T-cell (primary cell): ENCODE measurements around the gene ZBTB2. TPM values are rescaled to one million over a fixed set of nuclear protein-coding genes. Genes with fewer than 3 reads are reported as not detected.

Experiments
- ATAC-seq, 4 experiments: fragments of 200-7000 bp in 3 of 4; fragments of 150-1000 bp in 1 of 4; cut with Tn5 transposase; replicated peaks in 1 of 4; 1 replicate in 3 of 4; 2 replicates in 1 of 4; pipeline ENCODE4 v1.10.0; 2021; ENCODE audit warnings: moderate library complexity in 3 of 4, mild to moderate bottlenecking in 2 of 4, moderate number of reproducible peaks in 1 of 4
- CTCF ChIA-PET, 2 donors: fragments of 300-600 bp; sonication (Branson Sonifier 250); formaldehyde crosslinking; loops; one replicate each; lab custom pipeline; 2022; ENCODE audit warnings: antibody characterized with exemption in 2 of 2; lab: Charles Lee
- POLR2A ChIA-PET, 2 donors: fragments of 300-600 bp; sonication (Branson Sonifier 250); formaldehyde crosslinking; loops; one replicate each; lab custom pipeline; 2022; ENCODE audit warnings: antibody characterized with exemption in 2 of 2; lab: Charles Lee
- DNase-seq, 35 experiments: peaks; one replicate each; pipeline versions ENCODE4 v3.0.0 to v3.0.0-alpha.2; 2013 to 2023
- H3K27ac ChIP-seq: one replicate; pipeline ENCODE4 v1.5.1; 2013; ENCODE audit warnings: low read length
- H3K27me3 ChIP-seq, 2 experiments: replicated peaks in 1 of 2; 1 replicate in 1 of 2; 2 replicates in 1 of 2; pipeline versions ENCODE4 v1.6.1 to v1.7.0; 2013; ENCODE audit warnings: low read length in 1 of 2, mixed read lengths in 1 of 2; ENCODE audit not compliant: control insufficient read depth in 2 of 2, insufficient read depth in 2 of 2; ENCODE audit errors: extremely low read depth in 1 of 2
- H3K36me3 ChIP-seq, 2 donors: 1 replicate in 1 of 2; 2 replicates in 1 of 2; pipeline versions ENCODE4 v1.6.1 to v1.7.0; 2013; ENCODE audit warnings: low read length in 1 of 2; ENCODE audit not compliant: control insufficient read depth in 2 of 2, insufficient read depth in 1 of 2; ENCODE audit errors: extremely low read depth in 1 of 2
- H3K4me1 ChIP-seq, 2 experiments: 1 replicate in 1 of 2; 2 replicates in 1 of 2; pipeline versions ENCODE4 v1.6.1 to v1.7.0; 2013; ENCODE audit warnings: low read length in 2 of 2, mixed read lengths in 1 of 2; ENCODE audit not compliant: insufficient read depth in 2 of 2, control insufficient read depth in 1 of 2; ENCODE audit errors: extremely low read depth in 1 of 2
- H3K4me3 ChIP-seq, 2 donors: 1 replicate in 1 of 2; 2 replicates in 1 of 2; pipeline versions ENCODE4 v1.5.1 to v1.7.0; 2013; ENCODE audit warnings: mild to moderate bottlenecking in 2 of 2, low read length in 1 of 2, moderate library complexity in 1 of 2; ENCODE audit not compliant: control insufficient read depth in 1 of 2; ENCODE audit errors: extremely low read depth in 1 of 2
- H3K9me3 ChIP-seq: 2 replicates; pipeline ENCODE4 v1.7.0; 2013
- H3K27ac Mint-ChIP-seq, 2 donors: one replicate each; pipeline ENCODE4 v1.8.0; 2020 to 2021; ENCODE audit warnings: mild to moderate bottlenecking in 2 of 2, mixed read lengths in 2 of 2
- H3K27me3 Mint-ChIP-seq, 2 donors: one replicate each; pipeline ENCODE4 v1.8.0; 2021 to 2022; ENCODE audit warnings: mixed read lengths in 2 of 2
- H3K36me3 Mint-ChIP-seq: one replicate; pipeline ENCODE4 v1.8.0; 2021; ENCODE audit warnings: mixed read lengths
- H3K4me1 Mint-ChIP-seq, 3 donors: one replicate each; pipeline ENCODE4 v1.8.0; 2020 to 2022; ENCODE audit warnings: mixed read lengths in 3 of 3, mild to moderate bottlenecking in 1 of 3
- H3K4me3 Mint-ChIP-seq, 3 donors: one replicate each; pipeline ENCODE4 v1.8.0; 2020 to 2022; ENCODE audit warnings: mild to moderate bottlenecking in 3 of 3, mixed read lengths in 3 of 3, moderate library complexity in 3 of 3
- H3K9me3 Mint-ChIP-seq, 3 donors: one replicate each; pipeline ENCODE4 v1.8.0; 2020 to 2022; ENCODE audit warnings: mixed read lengths in 3 of 3
- WGBS: methylation state at CpG from one replicate; pipeline ENCODE4 v1.1.5; 2013; ENCODE audit warnings: missing lambda C conversion rate; ENCODE audit not compliant: insufficient coverage; 5-methylcytosine and 5-hydroxymethylcytosine counted together
- total RNA-seq, 35 experiments: library from RNA in 6 of 35; stranded (reverse) in 6 of 35; fragments of 120-200 nt in 1 of 35; gene quantifications; one replicate each; pipeline versions ENCODE4 v1.2.1 to v1.2.4 and lab custom pipeline; 2013 to 2026

ZBTB2 gene
- total RNA-seq (10 to 100 TPM; 16.1 to 28.3 (median 27.4) TPM), total RNA-seq (lab: John Stamatoyannopoulos, UW) (29.7 to 109 (median 58.4) reads per million in 29 experiments)
- 30.7 TPM for total RNA-seq (2013)

- H3K9me3 ChIP-seq = no peaks in the 10 kb centered on the region
- no peaks in the 10 kb centered on the region for H3K27me3 Mint-ChIP-seq
- no peaks in the 10 kb centered on the region for H3K27me3 ChIP-seq
- ATAC-seq (peak; percentile 2 to 9 (median 2)), DNase-seq (peak; percentile 34 to 79 (median 57))
- WGBS = 0% methylated on average over 17 of the region's 57 CpGs
- peak within 1 kb of the TSS; percentile 64 to 86 for H3K4me3 ChIP-seq
- no peaks in the 10 kb centered on the region for H3K9me3 Mint-ChIP-seq
- peaks cover 39 to 41% of the 10 kb centered on the region in 2 experiments for H3K4me1 ChIP-seq
- peaks cover 54 to 69% (median 64%) of the 10 kb centered on the region in 3 donors for H3K4me1 Mint-ChIP-seq
- H3K36me3 ChIP-seq = no peaks in the 10 kb centered on the region
- ChIA-PET CTCF (no interaction called here), POLR2A (no interaction called here)
- H3K27ac ChIP-seq = peak within 1 kb of the TSS; percentile 81
- H3K4me3 Mint-ChIP-seq = peak within 1 kb of the TSS; percentile 92 to 97 (median 94)
- peaks cover 6% of the 10 kb centered on the region for H3K36me3 Mint-ChIP-seq
- H3K27ac Mint-ChIP-seq = peak within 1 kb of the TSS; percentile 97 to 99
Measured at GRCh38 chr6:151391471-151392413, at the start of gene ZBTB2. Gene ZBTB2, minus strand, starts transcription at chr6:151391559. Its CDS starts 17,922 bp downstream, at chr6:151373637.

GRCh38 chr6:151440930-151441329, 49.6 kb upstream of the ZBTB2 start:
- Mint-ChIP-seq H3K9me3 (no peaks in the 10 kb centered on the region), H3K27ac (peak overlapping the region in 1 of 2 donors; percentile 16), H3K27me3 (no peaks in the 10 kb centered on the region), H3K4me3 (peak overlapping the region in 1 of 3 donors; percentile 15), H3K36me3 (peaks cover 26% of the 10 kb centered on the region), H3K4me1 (peaks cover 47 to 57% (median 50%) of the 10 kb centered on the region in 3 donors)
- CTCF ChIA-PET = interaction anchor here (0.5 to 2.0 kb wide), 14 partner anchors 8 to 827 kb away, joined by 3 to 9 read pairs (median 4); partner anchors contain the start of gene RMND1 (in 1 of the 2)
- Histone ChIP-seq H3K27ac (no peak overlapping the region), H3K4me3 (no peak overlapping the region), H3K9me3 (no peaks in the 10 kb centered on the region), H3K27me3 (no peaks in the 10 kb centered on the region), H3K4me1 (peaks cover 5 to 6% of the 10 kb centered on the region in 2 experiments), H3K36me3 (peaks cover 0 to 11% of the 10 kb centered on the region in 2 donors)
- WGBS = no CpG with 5 or more reads among the region's 2 CpGs
- ATAC-seq = peak in 1 of 4 experiments; percentile 58
- DNase-seq = peak in 1 of 35 experiments; percentile 64
- POLR2A ChIA-PET = no interaction called here

- Mint-ChIP-seq H3K4me3 (peak overlapping the region in 1 of 3 donors; percentile 15), H3K27me3 (no peaks in the 10 kb centered on the region), H3K9me3 (no peaks in the 10 kb centered on the region), H3K27ac (peak overlapping the region; percentile 16 to 45), H3K36me3 (peaks cover 26% of the 10 kb centered on the region), H3K4me1 (peaks cover 45 to 56% (median 48%) of the 10 kb centered on the region in 3 donors)
- Histone ChIP-seq H3K4me3 (no peak overlapping the region), H3K4me1 (peaks cover 5 to 6% of the 10 kb centered on the region in 2 experiments), H3K27me3 (no peaks in the 10 kb centered on the region), H3K36me3 (peaks cover 0 to 11% of the 10 kb centered on the region in 2 donors), H3K27ac (no peak overlapping the region), H3K9me3 (no peaks in the 10 kb centered on the region)
- no CpG with 5 or more reads among the region's 1 CpG for WGBS
- no peak for DNase-seq
- POLR2A ChIA-PET = no interaction called here
- ATAC-seq = no peak
- CTCF ChIA-PET = interaction anchor here (0.5 to 2.0 kb wide), 12 partner anchors 10 to 827 kb away, joined by 3 to 9 read pairs (median 4); partner anchors contain the start of gene RMND1 (in 1 of the 2)
Measured at GRCh38 chr6:151440498-151440897, 49.1 kb upstream of the ZBTB2 start.

DNA sequence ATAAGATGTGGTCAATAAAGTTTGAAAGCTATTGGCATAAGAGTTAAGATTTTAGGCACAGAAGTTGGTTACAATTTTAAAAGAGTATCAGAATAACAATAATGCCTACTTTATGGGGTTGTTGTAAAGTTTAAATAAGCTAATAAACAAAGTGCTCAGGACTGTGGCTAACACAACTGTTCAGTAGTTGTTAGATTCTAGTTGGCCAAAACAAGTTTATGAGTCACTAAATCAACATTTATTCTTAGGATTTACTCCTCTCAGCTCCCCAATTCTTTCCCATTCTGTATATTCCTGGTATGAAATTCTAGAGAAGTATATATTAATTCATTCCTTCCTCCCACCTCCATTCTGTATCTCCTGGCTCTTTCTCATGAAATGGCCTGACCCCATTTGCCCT, 46.0 kb upstream of the ZBTB2 start:
- Mint-ChIP-seq H3K27me3 (no peaks in the 10 kb centered on the region), H3K4me1 (peaks cover 32 to 41% (median 36%) of the 10 kb centered on the region in 3 donors), H3K9me3 (no peaks in the 10 kb centered on the region), H3K27ac (no peak overlapping the region), H3K36me3 (peaks cover 23% of the 10 kb centered on the region), H3K4me3 (no peak overlapping the region)
- H3K4me1 ChIP-seq = peaks cover 5 to 6% of the 10 kb centered on the region in 2 experiments
- H3K27me3 ChIP-seq = no peaks in the 10 kb centered on the region
- ATAC-seq (no peak), DNase-seq (no peak)
- no peaks in the 10 kb centered on the region for H3K9me3 ChIP-seq
- no peak overlapping the region for H3K27ac ChIP-seq
- CTCF ChIA-PET = interaction anchor here (0.6 to 1.2 kb wide), 3 partner anchors 24 to 687 kb away, joined by 3 to 6 read pairs (median 5); no protein-coding TSS in a partner anchor
- POLR2A ChIA-PET = no interaction called here
- no peak overlapping the region for H3K4me3 ChIP-seq
- H3K36me3 ChIP-seq = peaks cover 0 to 2% of the 10 kb centered on the region in 2 donors

DNA sequence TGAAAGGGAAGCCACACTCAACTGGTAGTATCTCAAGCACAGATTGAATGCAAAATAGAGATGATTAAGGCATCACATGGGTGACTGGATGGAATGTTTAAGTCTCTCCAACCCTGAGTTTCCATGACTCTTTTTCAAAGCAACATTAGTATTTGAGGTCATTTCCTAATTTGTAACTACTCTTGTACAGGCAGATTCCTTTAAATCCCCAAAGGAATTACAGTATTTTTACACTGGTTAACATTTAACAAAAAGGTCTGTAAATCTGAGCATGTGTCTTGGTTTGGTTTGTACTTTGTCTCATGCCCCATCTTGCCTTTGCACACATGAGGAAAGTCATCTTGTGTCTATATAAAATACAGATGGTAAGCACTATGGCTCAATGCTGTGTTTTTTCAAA, 45.4 kb upstream of the ZBTB2 start:
- no peaks in the 10 kb centered on the region for H3K9me3 Mint-ChIP-seq
- H3K4me1 Mint-ChIP-seq = peaks cover 26 to 37% (median 33%) of the 10 kb centered on the region in 3 donors
- H3K4me3 Mint-ChIP-seq = no peak overlapping the region
- no peak overlapping the region for H3K27ac Mint-ChIP-seq
- no peak for DNase-seq
- peaks cover 22% of the 10 kb centered on the region for H3K36me3 Mint-ChIP-seq
- ATAC-seq = no peak
- POLR2A ChIA-PET = no interaction called here
- CTCF ChIA-PET = interaction anchor here in 1 of 2 donors (0.5 to 1.6 kb wide), 3 partner anchors 13 to 105 kb away, joined by 3 to 6 read pairs (median 5); no protein-coding TSS in a partner anchor
- no peak overlapping the region for H3K4me3 ChIP-seq
- no peaks in the 10 kb centered on the region for H3K27me3 Mint-ChIP-seq
- peaks cover 5 to 6% of the 10 kb centered on the region in 2 experiments for H3K4me1 ChIP-seq
- H3K9me3 ChIP-seq = no peaks in the 10 kb centered on the region
- H3K27me3 ChIP-seq = no peaks in the 10 kb centered on the region
- H3K27ac ChIP-seq = no peak overlapping the region
- peaks cover 0 to 6% of the 10 kb centered on the region in 2 donors for H3K36me3 ChIP-seq

DNA sequence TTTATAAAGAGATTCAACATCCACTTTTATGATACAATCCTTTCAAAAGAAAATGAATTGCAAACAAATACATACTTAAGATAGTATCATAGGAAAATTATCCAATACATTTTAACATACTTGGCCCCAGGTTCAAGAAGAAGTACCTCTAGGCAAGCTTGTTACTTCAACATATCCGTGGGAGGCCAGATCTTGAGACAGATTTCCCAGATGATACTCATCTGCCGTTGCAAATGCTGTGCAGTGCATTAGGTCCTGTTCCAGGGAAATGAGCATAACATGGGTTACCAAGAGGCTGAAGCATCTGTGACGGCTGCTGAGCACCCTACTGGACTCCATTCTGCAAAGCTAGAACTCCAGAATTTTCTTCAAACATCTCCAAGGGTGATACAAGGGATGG, 44.9 kb upstream of the ZBTB2 start:
- no peak for DNase-seq
- Mint-ChIP-seq H3K27me3 (no peaks in the 10 kb centered on the region), H3K27ac (no peak overlapping the region), H3K36me3 (peaks cover 22% of the 10 kb centered on the region), H3K9me3 (no peaks in the 10 kb centered on the region), H3K4me3 (no peak overlapping the region), H3K4me1 (peaks cover 21 to 32% (median 28%) of the 10 kb centered on the region in 3 donors)
- Histone ChIP-seq H3K4me1 (peaks cover 2 to 3% of the 10 kb centered on the region in 2 experiments), H3K36me3 (peaks cover 0 to 8% of the 10 kb centered on the region in 2 donors), H3K27ac (no peak overlapping the region), H3K27me3 (no peaks in the 10 kb centered on the region), H3K4me3 (no peak overlapping the region), H3K9me3 (no peaks in the 10 kb centered on the region)
- ChIA-PET CTCF (interaction anchor here in 1 of 2 donors (0.5 to 1.6 kb wide), 2 partner anchors 12 to 102 kb away, joined by 3 to 6 read pairs; no protein-coding TSS in a partner anchor), POLR2A (no interaction called here)
- 92% methylated on average over 2 of the region's 3 CpGs for WGBS
- no peak for ATAC-seq
